Activated naive CD4-positive, alpha-beta T cell treated with anti-CD3 and anti-CD28 coated beads, Interleukin-2, amount 50 U/mL, for 72 hours (primary cell): ENCODE measurements around the gene ANXA11. TPM values are rescaled to one million over a fixed set of nuclear protein-coding genes. Genes with fewer than 3 reads are reported as not detected.
"Not testable (repeated sequence)": the region's sequence is repeated elsewhere in the genome, so short reads cannot be mapped to it uniquely, and the experiment has no call there.

ENCODE experiments used
- ATAC-seq, 2 donors: fragments of 150-1000 bp; cut with Tn5 transposase; 2 replicates each; pipeline ENCODE4 v1.10.0; 2021; ENCODE audit warnings: mild to moderate bottlenecking in 2 of 2, moderate library complexity in 2 of 2
- DNase-seq, 2 donors: peaks; one replicate each; pipeline ENCODE4 v3.0.0; 2021 to 2022; ENCODE audit warnings: low spot score in 2 of 2
- H3K27ac Mint-ChIP-seq, 2 donors: one replicate each; pipeline ENCODE4 v1.8.0; 2022; ENCODE audit warnings: mild to moderate bottlenecking in 2 of 2, mixed read lengths in 2 of 2
- H3K36me3 Mint-ChIP-seq, 2 donors: one replicate each; pipeline ENCODE4 v1.8.0; 2022; ENCODE audit warnings: mixed read lengths in 2 of 2
- H3K9me3 Mint-ChIP-seq, 2 donors: one replicate each; pipeline ENCODE4 v1.8.0; 2022; ENCODE audit warnings: mixed read lengths in 2 of 2
- total RNA-seq, 2 donors: library from RNA; stranded (reverse); gene quantifications; one replicate each; pipeline ENCODE4 v1.2.3, GENCODE V29; 2022

ANXA11 gene
- total RNA-seq, 2 donors from 2014 or later: 218 to 304 TPM

GRCh38 chr10:80148166-80148805, 57.1 kb downstream of the ANXA11 start:
- no peak for ATAC-seq
- Mint-ChIP-seq H3K27ac (peak overlapping the region; percentile 22 to 83), H3K9me3 (peaks cover 0 to 20% of the 10 kb centered on the region in 2 donors), H3K36me3 (peaks cover 40 to 45% of the 10 kb centered on the region in 2 donors)
- no peak for DNase-seq

GRCh38 chr10:80146918-80147317, 58.4 kb downstream of the ANXA11 start:
- H3K27ac Mint-ChIP-seq: peak overlapping the region; percentile 50 to 87
- DNase-seq (no peak), ATAC-seq (no peak)
- peaks cover 0 to 20% of the 10 kb centered on the region in 2 donors for H3K9me3 Mint-ChIP-seq
- peaks cover 26 to 31% of the 10 kb centered on the region in 2 donors for H3K36me3 Mint-ChIP-seq

DNA sequence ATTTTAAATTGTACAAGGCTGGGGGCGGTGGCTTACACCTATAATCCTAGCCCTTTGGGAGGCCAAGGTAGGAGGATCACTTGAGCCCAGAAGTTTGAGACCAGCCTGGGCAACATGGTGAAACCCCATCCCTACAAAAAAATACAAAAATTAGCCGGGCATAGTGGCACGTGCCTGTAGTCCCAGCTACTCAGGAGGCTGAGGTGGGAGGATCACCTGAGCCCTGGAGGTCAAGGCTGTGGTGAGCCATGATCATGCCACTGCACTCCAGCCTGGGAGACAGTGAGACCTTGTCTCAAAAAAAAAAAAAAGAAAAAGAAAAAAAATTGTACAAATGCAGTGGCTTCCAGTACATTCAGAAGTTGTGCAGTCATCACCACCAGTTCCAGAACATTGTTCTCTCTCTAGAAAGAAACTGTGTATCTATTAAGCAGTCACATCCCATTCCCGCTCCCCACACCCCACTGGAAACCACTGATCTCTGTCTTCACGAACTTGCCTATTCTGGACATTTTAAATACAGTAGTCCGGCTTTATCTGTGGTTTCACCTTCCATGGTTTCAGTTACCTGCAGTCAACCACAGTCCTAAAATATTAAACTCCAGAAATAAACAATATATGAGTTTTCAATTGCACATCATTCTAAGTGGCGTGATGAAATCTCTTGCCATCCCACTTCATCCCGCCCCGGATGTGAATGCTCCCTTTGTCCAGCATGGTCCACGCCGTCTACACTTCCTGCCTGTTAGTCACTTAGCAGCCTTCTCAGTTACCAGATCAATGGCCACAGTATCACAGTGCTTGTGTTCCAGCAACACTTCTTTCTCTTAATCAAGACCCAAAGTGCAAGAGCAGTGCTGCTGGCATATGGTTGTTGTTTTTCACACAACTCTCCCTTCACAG, 59.7 kb downstream of the ANXA11 start:
- peaks cover 13 to 19% of the 10 kb centered on the region in 2 donors for H3K36me3 Mint-ChIP-seq
- not testable (repeated sequence) for DNase-seq, ATAC-seq
- peak overlapping the region; percentile 75 to 87 for H3K27ac Mint-ChIP-seq
- H3K9me3 Mint-ChIP-seq: peaks cover 0 to 11% of the 10 kb centered on the region in 2 donors

- Mint-ChIP-seq H3K27ac (peak overlapping the region; percentile 72 to 87), H3K9me3 (peaks cover 0 to 6% of the 10 kb centered on the region in 2 donors), H3K36me3 (peaks cover 6 to 12% of the 10 kb centered on the region in 2 donors)
- DNase-seq (no peak), ATAC-seq (peak; percentile 24 to 29)
Observed at GRCh38 chr10:80144696-80145131, 60.6 kb downstream of the ANXA11 start.

- peaks cover 0 to 1% of the 10 kb centered on the region in 2 donors for H3K9me3 Mint-ChIP-seq
- DNase-seq (peak; percentile 26 to 66), ATAC-seq (peak; percentile 59 to 77)
- H3K36me3 Mint-ChIP-seq: peaks cover under 1 to 7% of the 10 kb centered on the region in 2 donors
- peak overlapping the region; percentile 72 to 87 for H3K27ac Mint-ChIP-seq
Observed at GRCh38 chr10:80144067-80144695, 61.2 kb downstream of the ANXA11 start.

- DNase-seq: no peak
- peak overlapping the region in 1 of 2 donors; percentile 53 for H3K27ac Mint-ChIP-seq
- H3K36me3 Mint-ChIP-seq: no peaks in the 10 kb centered on the region
- no peaks in the 10 kb centered on the region for H3K9me3 Mint-ChIP-seq
- no peak for ATAC-seq
Observed at GRCh38 chr10:80141696-80142460, 63.5 kb downstream of the ANXA11 start.

DNA sequence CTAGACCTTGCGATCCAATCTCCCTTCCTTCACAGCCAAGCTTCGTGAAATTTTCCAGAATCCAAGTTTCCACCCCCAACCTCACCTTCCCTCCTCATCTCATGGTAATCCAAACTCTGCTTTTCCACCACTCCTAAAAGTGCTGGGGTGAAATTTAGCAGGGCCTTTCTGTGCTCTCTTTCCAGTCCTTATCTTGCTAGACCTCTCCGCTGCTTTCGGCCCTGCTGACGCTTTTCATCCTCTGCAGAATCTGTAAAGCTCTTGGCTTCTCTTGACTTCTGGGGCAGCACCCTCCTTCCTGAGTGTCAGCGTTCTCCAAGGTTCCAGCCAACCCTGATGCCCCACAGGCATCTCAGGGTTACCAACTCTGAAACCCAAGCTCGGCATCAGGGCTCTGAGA, 65.1 kb downstream of the ANXA11 start:
- Mint-ChIP-seq H3K27ac (peak overlapping the region in 1 of 2 donors; percentile 72), H3K9me3 (no peaks in the 10 kb centered on the region), H3K36me3 (no peaks in the 10 kb centered on the region)
- ATAC-seq: no peak
- DNase-seq: no peak

GRCh38 chr10:80139265-80139664, 66.1 kb downstream of the ANXA11 start:
- Mint-ChIP-seq H3K27ac (no peak overlapping the region), H3K9me3 (no peaks in the 10 kb centered on the region), H3K36me3 (no peaks in the 10 kb centered on the region)
- ATAC-seq (no peak), DNase-seq (no peak)

DNA sequence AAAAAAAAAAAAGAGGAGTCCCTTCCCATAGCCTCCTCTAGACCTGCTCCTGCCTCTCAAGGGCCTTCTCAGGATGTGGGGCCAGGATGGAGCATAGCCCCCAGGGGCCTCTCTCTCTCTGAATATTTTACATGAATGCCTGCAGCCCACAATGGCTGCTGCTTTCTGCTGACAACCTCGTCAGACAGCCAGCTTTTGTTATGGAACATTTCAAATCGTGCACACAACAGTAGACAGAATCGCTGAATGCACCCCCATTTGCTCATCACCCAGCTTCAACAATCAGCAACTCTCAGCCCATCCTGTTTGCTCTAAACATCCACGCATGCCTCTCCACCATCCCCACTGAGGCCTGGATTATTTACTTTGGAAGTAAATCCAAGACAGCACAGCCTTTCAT, 67.4 kb downstream of the ANXA11 start:
- ATAC-seq: no peak
- H3K27ac Mint-ChIP-seq: no peak overlapping the region
- no peaks in the 10 kb centered on the region for H3K9me3 Mint-ChIP-seq
- H3K36me3 Mint-ChIP-seq: no peaks in the 10 kb centered on the region
- DNase-seq: no peak

GRCh38 chr10:80137031-80137862, 68.1 kb downstream of the ANXA11 start:
- Mint-ChIP-seq H3K9me3 (no peaks in the 10 kb centered on the region), H3K27ac (no peak overlapping the region), H3K36me3 (no peaks in the 10 kb centered on the region)
- peak; percentile 9 to 11 for ATAC-seq
- DNase-seq: no peak

- H3K27ac Mint-ChIP-seq: no peak overlapping the region
- ATAC-seq (no peak), DNase-seq (no peak)
- H3K36me3 Mint-ChIP-seq: no peaks in the 10 kb centered on the region
- H3K9me3 Mint-ChIP-seq: no peaks in the 10 kb centered on the region
Observed at GRCh38 chr10:80136134-80136571, 69.2 kb downstream of the ANXA11 start.

GRCh38 chr10:80133687-80134086, 71.7 kb downstream of the ANXA11 start:
- not testable (repeated sequence) for H3K27ac Mint-ChIP-seq, DNase-seq, H3K9me3 Mint-ChIP-seq, ATAC-seq, H3K36me3 Mint-ChIP-seq

GRCh38 chr10:80133206-80133605, 72.1 kb downstream of the ANXA11 start:
- no peak for DNase-seq
- H3K9me3 Mint-ChIP-seq: no peaks in the 10 kb centered on the region
- ATAC-seq: no peak
- H3K27ac Mint-ChIP-seq: no peak overlapping the region
- H3K36me3 Mint-ChIP-seq: no peaks in the 10 kb centered on the region

- DNase-seq (no peak), ATAC-seq (peak in 1 of 2 donors; percentile 18)
- H3K36me3 Mint-ChIP-seq: no peaks in the 10 kb centered on the region
- no peaks in the 10 kb centered on the region for H3K9me3 Mint-ChIP-seq
- no peak within 1 kb of the TSS for H3K27ac Mint-ChIP-seq
Observed at GRCh38 chr10:80132299-80133139, 72.8 kb downstream of the ANXA11 start, which contains the start of gene PLAC9. PLAC9 (plus strand) TSS chr10:80132730; CDS start chr10:80132763, 33 bp downstream.

GRCh38 chr10:80131499-80131901, 73.8 kb downstream of the ANXA11 start:
- H3K36me3 Mint-ChIP-seq: no peaks in the 10 kb centered on the region
- H3K9me3 Mint-ChIP-seq: no peaks in the 10 kb centered on the region
- DNase-seq (no peak), ATAC-seq (no peak)
- H3K27ac Mint-ChIP-seq: no peak overlapping the region
